DND-41 (cell line): ENCODE data around the gene KLHL17.

Experiments
- EZH2 ChIP-seq: IDR thresholded peaks from 3 replicates; pipeline ENCODE4 v1.6.1; 2012; ENCODE audit warnings: borderline replicate concordance, low read depth, mild to moderate bottlenecking, moderate library complexity, low read length, inconsistent platforms; ENCODE audit not compliant: severe bottlenecking
- TF ChIP-seq, protein P1 (sequence below): IDR thresholded peaks from 2 replicates; pipeline ENCODE4 v1.5.1; 2012; ENCODE audit warnings: borderline replicate concordance, low read length, moderate library complexity, mild to moderate bottlenecking; ENCODE audit not compliant: poor library complexity, severe bottlenecking; ENCODE audit errors: extremely low read depth

GRCh38 chr1:935751-936231 lies 24.6 kb upstream of the KLHL17 start:
- TF ChIP-seq, protein P1, sequence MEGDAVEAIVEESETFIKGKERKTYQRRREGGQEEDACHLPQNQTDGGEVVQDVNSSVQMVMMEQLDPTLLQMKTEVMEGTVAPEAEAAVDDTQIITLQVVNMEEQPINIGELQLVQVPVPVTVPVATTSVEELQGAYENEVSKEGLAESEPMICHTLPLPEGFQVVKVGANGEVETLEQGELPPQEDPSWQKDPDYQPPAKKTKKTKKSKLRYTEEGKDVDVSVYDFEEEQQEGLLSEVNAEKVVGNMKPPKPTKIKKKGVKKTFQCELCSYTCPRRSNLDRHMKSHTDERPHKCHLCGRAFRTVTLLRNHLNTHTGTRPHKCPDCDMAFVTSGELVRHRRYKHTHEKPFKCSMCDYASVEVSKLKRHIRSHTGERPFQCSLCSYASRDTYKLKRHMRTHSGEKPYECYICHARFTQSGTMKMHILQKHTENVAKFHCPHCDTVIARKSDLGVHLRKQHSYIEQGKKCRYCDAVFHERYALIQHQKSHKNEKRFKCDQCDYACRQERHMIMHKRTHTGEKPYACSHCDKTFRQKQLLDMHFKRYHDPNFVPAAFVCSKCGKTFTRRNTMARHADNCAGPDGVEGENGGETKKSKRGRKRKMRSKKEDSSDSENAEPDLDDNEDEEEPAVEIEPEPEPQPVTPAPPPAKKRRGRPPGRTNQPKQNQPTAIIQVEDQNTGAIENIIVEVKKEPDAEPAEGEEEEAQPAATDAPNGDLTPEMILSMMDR, result no peak
- no peak for TF ChIP-seq EZH2
